WTC11 (cell line): ENCODE results near the gene DGKG. TPM values are rescaled to one million over a fixed set of nuclear protein-coding genes. Genes with fewer than 3 reads are reported as not detected.

Source experiments
- ATAC-seq: fragments of 200-7000 bp; cut with Tn5 transposase; 2 replicates; pipeline ENCODE4 v1.10.0; 2021; ENCODE audit warnings: mild to moderate bottlenecking, moderate library complexity
- CTCF ChIA-PET: fragments of 300-600 bp; sonication (Branson Sonifier 250); formaldehyde crosslinking; loops from one replicate; lab custom pipeline; 2021; ENCODE audit warnings: antibody characterized with exemption; lab: Charles Lee
- POLR2A ChIA-PET: fragments of 350-600 bp; sonication (Branson Sonifier 250); formaldehyde crosslinking; loops from one replicate; lab custom pipeline; 2021; ENCODE audit warnings: antibody characterized with exemption; lab: Charles Lee
- DNase-seq: peaks from one replicate; pipeline ENCODE4 v3.0.0; 2021; ENCODE audit warnings: low spot score
- H3K27ac Mint-ChIP-seq: 2 replicates; pipeline ENCODE4 v1.8.0; 2021; ENCODE audit warnings: mixed read lengths
- H3K27me3 Mint-ChIP-seq: 2 replicates; pipeline ENCODE4 v1.8.0; 2021; ENCODE audit warnings: low read depth, mild to moderate bottlenecking, moderate library complexity, mixed read lengths
- H3K36me3 Mint-ChIP-seq: 2 replicates; pipeline ENCODE4 v1.8.0; 2021; ENCODE audit warnings: mixed read lengths
- H3K4me1 Mint-ChIP-seq: 2 replicates; pipeline ENCODE4 v1.8.0; 2022; ENCODE audit warnings: mixed read lengths
- H3K4me3 Mint-ChIP-seq: 2 replicates; pipeline ENCODE4 v1.8.0; 2021; ENCODE audit warnings: mild to moderate bottlenecking, moderate library complexity, mixed read lengths
- H3K9me3 Mint-ChIP-seq: 2 replicates; pipeline ENCODE4 v1.8.0; 2021; ENCODE audit warnings: mixed read lengths
- ARID4B ChIP-seq: sonication (generic); formaldehyde crosslinking; IDR thresholded peaks from 2 replicates; pipeline ENCODE4 v1.8.0; 2023; ENCODE audit warnings: missing genetic modification reagents, mild to moderate bottlenecking, borderline replicate concordance
- CTCF ChIP-seq: fragments of 200-600 bp; IDR thresholded peaks from 2 replicates; pipeline ENCODE4 v1.8.0; 2022; ENCODE audit warnings: antibody characterized with exemption
- ELF4 ChIP-seq: sonication (generic); formaldehyde crosslinking; IDR thresholded peaks from 2 replicates; pipeline ENCODE4 v1.8.1; 2022; ENCODE audit warnings: low read depth, mild to moderate bottlenecking, moderate library complexity, missing genetic modification reagents
- ERG ChIP-seq: fragments of 250-450 bp; sonication (Bioruptor Pico); IDR thresholded peaks from 2 replicates; pipeline ENCODE4 v1.8.0; 2021; ENCODE audit warnings: mild to moderate bottlenecking
- FOXP1 ChIP-seq: sonication (generic); formaldehyde crosslinking; IDR thresholded peaks from 2 replicates; pipeline ENCODE4 v1.8.0; 2022; ENCODE audit warnings: missing genetic modification reagents, mild to moderate bottlenecking, moderate library complexity, borderline replicate concordance
- IRF1 ChIP-seq: sonication (generic); formaldehyde crosslinking; IDR thresholded peaks from 2 replicates; pipeline ENCODE4 v1.8.0; 2023; ENCODE audit warnings: missing genetic modification reagents
- PREB ChIP-seq: sonication (generic); formaldehyde crosslinking; IDR thresholded peaks from 2 replicates; pipeline ENCODE4 v1.8.1; 2022; ENCODE audit warnings: mild to moderate bottlenecking, missing genetic modification reagents, moderate library complexity, borderline replicate concordance
- TCF7 ChIP-seq: sonication (generic); formaldehyde crosslinking; IDR thresholded peaks from 2 replicates; pipeline ENCODE4 v1.8.0; 2022; ENCODE audit warnings: mild to moderate bottlenecking, low read depth, missing genetic modification reagents, moderate library complexity
- TEAD4 ChIP-seq: sonication (generic); formaldehyde crosslinking; IDR thresholded peaks from 2 replicates; pipeline ENCODE4 v1.8.0; 2022; ENCODE audit warnings: mild to moderate bottlenecking, missing genetic modification reagents
- USF1 ChIP-seq: sonication (generic); formaldehyde crosslinking; IDR thresholded peaks from 2 replicates; pipeline ENCODE4 v1.8.0; 2022; ENCODE audit warnings: mild to moderate bottlenecking, missing genetic modification reagents
- ZBTB21 ChIP-seq: sonication (generic); formaldehyde crosslinking; IDR thresholded peaks from 2 replicates; pipeline ENCODE4 v1.8.1; 2023; ENCODE audit warnings: mild to moderate bottlenecking, missing genetic modification reagents, borderline replicate concordance
- ZNF121 ChIP-seq: sonication (generic); formaldehyde crosslinking; IDR thresholded peaks from 2 replicates; pipeline ENCODE4 v1.8.0; 2023; ENCODE audit warnings: missing genetic modification reagents
- ZNF281 ChIP-seq: sonication (generic); formaldehyde crosslinking; IDR thresholded peaks from 2 replicates; pipeline ENCODE4 v1.8.0; 2023; ENCODE audit warnings: mild to moderate bottlenecking, missing genetic modification reagents
- ZNF532 ChIP-seq: fragments of 250-450 bp; sonication (Bioruptor Pico); IDR thresholded peaks from 2 replicates; pipeline ENCODE4 v1.9.0; 2021; ENCODE audit warnings: mild to moderate bottlenecking, borderline replicate concordance
- ZSCAN18 ChIP-seq: fragments of 250-450 bp; sonication (Bioruptor Pico); IDR thresholded peaks from 2 replicates; pipeline ENCODE4 v2.1.2; 2022; ENCODE audit warnings: mild to moderate bottlenecking, moderate library complexity
- total RNA-seq: library from RNA; stranded (reverse); gene quantifications from 3 replicates; pipeline ENCODE4 v1.2.3, GENCODE V29; 2021

Gene DGKG
- total RNA-seq, 1 experiment from 2014 or later, result 0.92 TPM

- DNase-seq (no peak), ATAC-seq (no peak)
- Mint-ChIP-seq H3K27me3 (peaks cover 6% of the 10 kb centered on the region; the same call in 1 of the 2 replicates), H3K4me1 (no peaks in the 10 kb centered on the region), H3K27ac (no peak overlapping the region), H3K4me3 (no peak overlapping the region), H3K9me3 (peaks cover 6% of the 10 kb centered on the region), H3K36me3 (no peaks in the 10 kb centered on the region)
- TF ChIP-seq ERG (CRISPR knock-in tag) (no peak), CTCF (no peak), ZNF281 (no peak), FOXP1 (no peak), ARID4B (CRISPR knock-in tag) (no peak), ZNF532 (CRISPR knock-in tag) (no peak), ZNF121 (CRISPR knock-in tag) (no peak)
- POLR2A ChIA-PET, result no interaction called here
- CTCF ChIA-PET, result no interaction called here
Observed at GRCh38 chr3:186374376-186374775, 12.3 kb upstream of the DGKG start.

GRCh38 chr3:186369217-186369616, 7.2 kb upstream of the DGKG start:
- ATAC-seq (no peak), DNase-seq (no peak)
- no peaks in the 10 kb centered on the region for H3K9me3 Mint-ChIP-seq
- CTCF ChIA-PET, result no interaction called here
- H3K4me3 Mint-ChIP-seq, result no peak overlapping the region
- H3K27ac Mint-ChIP-seq, result no peak overlapping the region
- H3K27me3 Mint-ChIP-seq, result peaks cover 12% of the 10 kb centered on the region
- 0 out of 2 replicates have a peak, but pooled peaks cover 3% of the 10 kb centered on the region for H3K4me1 Mint-ChIP-seq
- H3K36me3 Mint-ChIP-seq, result no peaks in the 10 kb centered on the region
- POLR2A ChIA-PET, result no interaction called here
- TF ChIP-seq USF1 (no peak), PREB (CRISPR knock-in tag) (no peak), TCF7 (CRISPR knock-in tag) (no peak), ELF4 (no peak), TEAD4 (CRISPR knock-in tag) (no peak), ZBTB21 (CRISPR knock-in tag) (no peak), IRF1 (CRISPR knock-in tag) (no peak), ZSCAN18 (CRISPR knock-in tag) (no peak)
